Upper lobe of right lung (tissue), 1 donor: ENCODE results near the gene FSTL3. TPM values are rescaled to one million over a fixed set of nuclear protein-coding genes. Genes with fewer than 3 reads are reported as not detected.
A peak's percentile ranks its signal among the peaks of the same experiment; 100 is the strongest.

ENCODE experiments used
- ATAC-seq: fragments of 200-7000 bp; cut with Tn5 transposase; one replicate; pipeline ENCODE4 v1.9.1; 2020; ENCODE audit warnings: mild to moderate bottlenecking, moderate library complexity
- DNase-seq: peaks from one replicate; pipeline ENCODE4 v3.0.0-alpha.2; 2020
- H3K27ac ChIP-seq: fragments of 200-600 bp; one replicate; pipeline ENCODE4 v1.8.0; 2022
- H3K27me3 ChIP-seq: fragments of 200-600 bp; one replicate; pipeline ENCODE4 v1.8.0; 2022; ENCODE audit warnings: mild to moderate bottlenecking
- H3K36me3 ChIP-seq: fragments of 200-600 bp; one replicate; pipeline ENCODE4 v1.8.0; 2022
- H3K4me1 ChIP-seq: fragments of 200-600 bp; one replicate; pipeline ENCODE4 v1.8.0; 2022
- H3K4me3 ChIP-seq: fragments of 200-600 bp; one replicate; pipeline ENCODE4 v1.8.0; 2022; ENCODE audit warnings: mild to moderate bottlenecking
- H3K9me3 ChIP-seq: fragments of 200-600 bp; one replicate; pipeline ENCODE4 v1.8.0; 2022
- intact Hi-C: fragments of 100-400 bp; cut with DNase I; formaldehyde crosslinking; loops from one replicate; pipeline ENCODE4 v1.11.0; 2022
- total RNA-seq: library from RNA; stranded (reverse); fragmentation: NEBNext Ultra II Directional; extraction: Animal tissue kit (Norgen Biotek cat#: 25700); gene quantifications from one replicate; pipeline ENCODE4 v1.2.1, GENCODE V29; 2021
- TF ChIP-seq, protein P1 (sequence below): fragments of 200-600 bp; IDR thresholded peaks from one replicate; pipeline ENCODE4 v1.8.0; 2022; ENCODE audit warnings: antibody characterized with exemption
- donor health status: DM: no; HTN: yes; CAD: no; lungs with severe emphysema.

FSTL3 gene
- total RNA-seq, 1 donor from 2014 or later, result 114 TPM

DNA sequence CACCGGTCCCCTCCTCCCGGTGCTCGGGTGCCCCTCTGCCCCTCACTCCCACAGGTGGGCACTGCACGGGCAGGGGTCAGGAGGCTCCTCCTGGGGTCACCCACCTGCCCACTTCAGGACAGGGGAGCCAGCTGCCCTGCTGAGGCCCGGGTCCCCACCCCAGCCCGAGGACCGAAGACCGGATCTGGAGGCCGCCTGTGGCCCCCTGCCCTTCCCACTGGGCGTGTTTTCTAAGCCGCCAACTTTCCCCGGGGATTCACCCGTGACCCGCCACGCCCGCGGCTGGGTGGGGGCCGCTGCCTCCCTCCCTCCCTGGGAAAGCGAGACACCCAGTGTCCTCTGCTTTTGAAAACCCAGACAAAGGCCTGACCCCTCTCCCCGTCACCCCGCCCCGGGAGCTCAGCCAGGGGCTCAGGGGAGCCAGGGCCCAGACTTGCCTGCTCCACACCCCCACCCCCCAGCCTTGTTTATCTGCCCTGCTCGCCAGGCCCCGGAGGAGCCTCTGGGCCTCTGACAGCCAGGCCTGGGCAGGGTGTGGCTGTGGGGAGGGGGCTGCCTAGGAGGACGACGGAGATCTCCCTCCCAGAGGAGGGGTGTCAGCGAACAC is 33.9 kb downstream of the FSTL3 start:
- H3K9me3 ChIP-seq, result no peaks in the 10 kb centered on the region
- ATAC-seq, result peak; percentile 36

DNA sequence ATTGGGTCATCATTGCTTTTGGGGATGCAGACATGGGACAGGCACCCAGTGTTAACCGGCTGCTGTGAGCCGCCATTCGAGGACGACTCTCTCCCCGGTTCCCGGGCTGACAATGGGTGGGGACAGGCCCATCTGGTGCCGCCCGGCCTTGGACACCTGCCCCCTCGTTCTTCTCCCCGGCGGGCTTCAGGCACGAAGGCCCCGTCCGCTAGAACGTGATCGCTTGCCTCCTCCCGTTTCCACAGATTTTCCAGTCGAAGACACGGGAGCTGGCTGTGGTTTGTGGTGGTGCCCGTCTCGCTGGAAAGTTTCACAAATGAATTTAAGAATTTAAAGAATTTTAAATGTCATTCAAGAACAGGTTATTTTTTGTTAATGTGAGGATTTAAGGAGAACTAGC is 34.6 kb downstream of the FSTL3 start:
- intact Hi-C loops, result no loop called here
- Histone ChIP-seq H3K36me3 (no peaks in the 10 kb centered on the region), H3K27ac (peak overlapping the region; percentile 76), H3K4me1 (no peaks in the 10 kb centered on the region), H3K4me3 (peak overlapping the region; percentile 56), H3K27me3 (peaks cover 20% of the 10 kb centered on the region), H3K9me3 (no peaks in the 10 kb centered on the region)
- no peak for ATAC-seq
- TF ChIP-seq, protein P1, sequence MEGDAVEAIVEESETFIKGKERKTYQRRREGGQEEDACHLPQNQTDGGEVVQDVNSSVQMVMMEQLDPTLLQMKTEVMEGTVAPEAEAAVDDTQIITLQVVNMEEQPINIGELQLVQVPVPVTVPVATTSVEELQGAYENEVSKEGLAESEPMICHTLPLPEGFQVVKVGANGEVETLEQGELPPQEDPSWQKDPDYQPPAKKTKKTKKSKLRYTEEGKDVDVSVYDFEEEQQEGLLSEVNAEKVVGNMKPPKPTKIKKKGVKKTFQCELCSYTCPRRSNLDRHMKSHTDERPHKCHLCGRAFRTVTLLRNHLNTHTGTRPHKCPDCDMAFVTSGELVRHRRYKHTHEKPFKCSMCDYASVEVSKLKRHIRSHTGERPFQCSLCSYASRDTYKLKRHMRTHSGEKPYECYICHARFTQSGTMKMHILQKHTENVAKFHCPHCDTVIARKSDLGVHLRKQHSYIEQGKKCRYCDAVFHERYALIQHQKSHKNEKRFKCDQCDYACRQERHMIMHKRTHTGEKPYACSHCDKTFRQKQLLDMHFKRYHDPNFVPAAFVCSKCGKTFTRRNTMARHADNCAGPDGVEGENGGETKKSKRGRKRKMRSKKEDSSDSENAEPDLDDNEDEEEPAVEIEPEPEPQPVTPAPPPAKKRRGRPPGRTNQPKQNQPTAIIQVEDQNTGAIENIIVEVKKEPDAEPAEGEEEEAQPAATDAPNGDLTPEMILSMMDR, result no peak
- DNase-seq, result no peak

More for the DNA sequence above, 33.9 kb downstream of the FSTL3 start:
- H3K27me3 ChIP-seq, result peaks cover 20% of the 10 kb centered on the region
- no peak for DNase-seq
- no peaks in the 10 kb centered on the region for H3K36me3 ChIP-seq
- intact Hi-C loops, result no loop called here
- TF ChIP-seq, protein P1, result no peak
- peak overlapping the region; percentile 76 for H3K27ac ChIP-seq
- no peaks in the 10 kb centered on the region for H3K4me1 ChIP-seq
- H3K4me3 ChIP-seq, result peak overlapping the region; percentile 56

DNA sequence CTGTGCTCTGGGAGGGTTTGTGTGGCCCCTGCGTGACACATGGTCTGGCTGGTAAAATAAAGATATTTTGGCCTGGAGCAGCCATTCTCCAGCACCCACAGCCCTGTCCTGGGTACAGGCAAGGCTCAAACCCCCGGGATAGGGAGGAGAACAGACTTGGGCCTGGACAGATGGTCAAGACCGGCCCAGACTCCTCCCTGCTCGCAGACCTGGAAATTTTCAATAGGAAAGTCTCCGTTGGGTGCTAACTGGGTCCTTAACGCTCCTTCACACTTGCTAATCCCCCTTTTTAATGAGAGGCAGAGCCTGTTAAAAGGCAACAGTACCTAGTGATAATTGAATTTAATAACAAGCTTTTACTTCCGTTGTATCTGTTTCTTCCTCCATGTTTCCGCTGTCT is 35.1 kb downstream of the FSTL3 start:
- ATAC-seq, result no peak
- H3K27ac ChIP-seq, result no peak overlapping the region
- no peaks in the 10 kb centered on the region for H3K9me3 ChIP-seq
- TF ChIP-seq, protein P1, result no peak
- no peak for DNase-seq
- intact Hi-C loops, result no loop called here
- peaks cover 20% of the 10 kb centered on the region for H3K27me3 ChIP-seq
- no peak overlapping the region for H3K4me3 ChIP-seq
- no peaks in the 10 kb centered on the region for H3K4me1 ChIP-seq
- no peaks in the 10 kb centered on the region for H3K36me3 ChIP-seq

DNA sequence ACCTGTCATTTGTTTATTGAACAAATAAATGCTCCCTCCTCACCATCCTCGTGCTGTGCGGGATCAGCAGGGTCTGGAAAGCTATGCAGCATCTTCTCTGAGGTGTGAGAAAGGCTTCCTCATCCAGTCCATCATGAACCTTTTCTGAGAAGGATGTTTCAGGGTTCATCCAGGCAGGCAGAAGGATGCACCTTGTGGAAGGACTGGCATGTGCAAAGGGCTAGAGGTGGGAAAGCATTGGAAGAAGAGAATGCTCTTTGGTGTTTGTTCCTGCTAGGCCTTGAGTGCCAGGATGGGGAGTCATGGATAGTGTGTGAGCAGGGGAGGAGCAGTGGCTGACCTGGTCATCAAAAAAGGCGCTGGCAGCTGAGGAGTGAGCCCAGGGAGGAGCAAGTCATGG is 39.2 kb downstream of the FSTL3 start:
- no peak overlapping the region for H3K4me3 ChIP-seq
- no peak overlapping the region for H3K27ac ChIP-seq
- H3K27me3 ChIP-seq, result peaks cover 12% of the 10 kb centered on the region
- no peaks in the 10 kb centered on the region for H3K36me3 ChIP-seq
- H3K4me1 ChIP-seq, result peaks cover 12% of the 10 kb centered on the region
- DNase-seq (no peak), ATAC-seq (no peak)
- no peaks in the 10 kb centered on the region for H3K9me3 ChIP-seq
- TF ChIP-seq, protein P1, result no peak
- intact Hi-C loops, result no loop called here

DNA sequence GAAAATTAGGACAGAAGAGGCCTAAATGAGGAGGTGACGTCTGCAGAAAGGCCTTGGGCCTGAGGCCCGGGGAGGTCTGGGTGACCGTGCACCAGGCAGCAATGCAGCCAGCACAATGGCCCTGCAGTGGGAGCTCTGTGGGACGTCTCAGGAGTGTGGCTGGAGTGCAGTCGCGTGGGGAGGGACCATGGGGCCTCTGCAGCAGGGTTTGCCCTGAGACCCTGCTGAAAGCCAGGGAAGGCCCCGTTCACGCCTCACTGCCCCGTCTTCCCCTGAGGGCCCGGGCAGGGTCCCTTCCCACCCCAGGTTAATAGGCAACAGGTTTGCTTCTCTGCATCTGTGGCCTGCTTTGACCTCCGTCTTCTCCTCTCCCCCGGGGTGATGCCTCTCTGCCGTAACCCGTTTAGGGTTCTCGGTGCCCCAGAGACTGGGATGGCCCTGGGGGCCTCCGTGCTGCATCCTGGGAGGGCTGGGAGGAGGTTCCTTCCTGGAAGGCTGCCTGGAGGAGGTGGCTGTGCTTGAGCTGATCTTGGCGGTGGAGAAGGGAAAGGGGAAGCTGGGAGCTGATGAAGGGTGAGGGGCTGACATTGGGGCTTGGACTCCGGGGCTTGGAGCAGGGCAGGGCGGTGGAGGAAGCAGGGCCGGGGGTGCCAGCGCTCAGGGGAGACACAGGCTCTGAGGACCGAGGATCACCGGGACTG is 42.2 kb downstream of the FSTL3 start:
- H3K4me3 ChIP-seq, result no peak overlapping the region
- H3K36me3 ChIP-seq, result no peaks in the 10 kb centered on the region
- ATAC-seq, result peak; percentile 4
- no peak for DNase-seq
- no peaks in the 10 kb centered on the region for H3K9me3 ChIP-seq
- peak overlapping the region; percentile 65 for H3K27ac ChIP-seq
- TF ChIP-seq, protein P1, result no peak
- H3K27me3 ChIP-seq, result peaks cover 16% of the 10 kb centered on the region
- intact Hi-C loops, result no loop called here
- peaks cover 12% of the 10 kb centered on the region for H3K4me1 ChIP-seq
